AG08396 (cell line): ENCODE results near the gene RWDD1.
A peak's percentile ranks its signal among the peaks of the same experiment; 100 is the strongest.
"Not testable (repeated sequence)": the region's sequence is repeated elsewhere in the genome, so short reads cannot be mapped to it uniquely, and the experiment has no call there.

Source experiments
- DNase-seq: peaks from one replicate; pipeline ENCODE4 v3.0.0; 2012; ENCODE audit warnings: low spot score, mixed read lengths

The RWDD1 gene

DNA sequence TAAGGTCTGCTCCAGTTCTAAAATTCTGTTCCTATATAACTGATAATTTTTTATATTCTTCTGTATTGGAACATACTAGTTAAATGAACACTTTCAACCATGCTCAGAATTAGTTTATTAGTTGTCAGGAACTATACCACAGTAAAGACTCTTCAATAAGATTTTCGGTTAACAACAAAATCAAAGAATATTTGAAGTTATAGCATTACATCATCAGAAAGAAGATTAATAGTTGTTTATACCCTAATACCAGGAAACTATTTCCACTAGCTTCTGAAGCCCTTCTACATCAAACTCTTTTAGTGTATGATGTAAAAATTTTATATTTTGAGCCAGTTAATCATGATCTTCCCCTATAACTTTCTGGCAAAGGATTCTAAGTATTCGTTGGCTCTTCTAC, 11.2 kb upstream of the RWDD1 start:
- no peak for DNase-seq

DNA sequence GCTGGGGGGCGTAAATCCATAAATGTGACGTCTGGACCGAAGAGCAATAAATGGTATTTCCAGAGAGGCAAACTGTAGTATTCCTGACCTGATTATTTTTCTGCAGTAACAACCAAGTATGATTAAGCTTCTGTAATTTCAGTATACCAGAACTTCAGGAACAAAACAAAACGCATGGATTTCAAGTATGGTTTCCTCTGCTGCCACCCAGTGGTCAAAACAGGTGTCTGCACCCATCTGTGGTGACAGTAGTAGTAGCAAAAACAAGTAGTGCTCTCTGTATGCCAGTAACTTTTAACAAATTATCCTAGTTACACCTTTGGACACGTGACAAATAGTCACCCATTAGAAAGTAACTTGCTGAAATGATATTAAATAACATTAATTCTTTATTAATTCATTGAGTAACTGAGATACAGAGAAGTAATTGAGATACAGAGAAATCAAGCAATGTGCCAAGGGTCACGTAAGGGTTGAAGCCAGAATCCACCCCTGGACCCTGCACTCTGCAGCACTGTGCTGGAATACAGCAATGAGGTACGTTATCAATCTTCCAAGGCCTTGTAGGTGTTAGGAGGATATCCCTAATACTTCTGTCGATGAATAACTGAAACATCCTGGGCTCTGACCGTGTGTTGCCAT, 9.8 kb upstream of the RWDD1 start:
- DNase-seq = peak; percentile 57

DNA sequence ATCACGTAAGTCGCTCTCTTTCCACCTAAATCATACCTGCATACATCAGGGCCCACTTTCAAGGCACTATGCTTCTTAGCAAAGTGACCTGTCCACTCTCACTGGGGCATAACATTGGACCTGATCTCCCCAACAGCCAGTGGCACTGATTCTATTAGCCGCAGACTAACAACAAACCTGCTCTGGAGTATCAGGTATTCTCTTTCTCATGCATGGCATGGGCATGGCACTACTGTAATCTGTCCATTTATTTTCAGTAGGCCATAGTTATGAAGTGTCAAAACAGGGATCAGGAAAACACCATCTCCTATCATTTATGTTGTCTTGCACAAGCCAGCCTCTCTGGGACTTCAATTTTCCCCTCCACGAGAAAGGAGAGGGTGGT, 9.3 kb upstream of the RWDD1 start:
- DNase-seq = no peak

DNA sequence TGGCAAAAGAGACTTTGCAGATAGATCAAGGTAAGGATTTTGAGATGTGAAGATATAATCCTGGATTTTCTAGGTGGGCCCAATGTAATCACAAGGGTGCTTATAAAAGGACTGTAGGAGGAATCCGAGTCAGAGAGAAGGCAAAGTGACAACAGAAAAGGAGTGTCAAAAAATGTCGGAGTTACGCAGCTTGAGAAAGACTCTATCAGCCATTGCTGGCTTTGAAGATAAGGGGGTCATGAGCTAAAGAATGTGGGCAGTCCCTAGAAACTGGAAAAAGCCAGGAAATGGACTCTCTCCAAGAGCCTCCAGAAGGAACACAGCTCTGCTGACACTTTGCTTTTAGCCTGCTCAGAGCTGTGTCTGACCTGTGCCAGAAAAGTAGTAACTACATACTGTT, 8.7 kb upstream of the RWDD1 start:
- no peak for DNase-seq

DNA sequence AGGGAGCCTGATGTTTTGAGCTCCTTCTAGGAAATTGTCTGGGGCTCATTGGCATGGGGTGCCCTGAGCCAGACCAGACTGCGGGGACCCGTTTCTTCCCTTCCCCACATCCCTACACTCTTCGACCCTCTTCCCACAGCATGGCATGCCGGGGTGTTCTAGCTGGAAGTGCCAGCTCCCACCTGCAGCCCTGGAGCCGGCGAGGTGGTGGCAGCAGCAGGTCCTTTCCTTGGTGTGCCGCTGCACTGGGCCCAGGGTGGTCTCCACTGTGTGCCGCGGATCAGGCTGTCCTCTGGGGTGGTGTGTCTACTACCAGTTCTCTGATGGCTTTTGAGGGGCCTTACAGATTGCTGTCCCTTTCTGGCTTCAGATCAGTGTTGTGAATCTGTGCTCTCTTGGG, 7.5 kb upstream of the RWDD1 start:
- DNase-seq = no peak

DNA sequence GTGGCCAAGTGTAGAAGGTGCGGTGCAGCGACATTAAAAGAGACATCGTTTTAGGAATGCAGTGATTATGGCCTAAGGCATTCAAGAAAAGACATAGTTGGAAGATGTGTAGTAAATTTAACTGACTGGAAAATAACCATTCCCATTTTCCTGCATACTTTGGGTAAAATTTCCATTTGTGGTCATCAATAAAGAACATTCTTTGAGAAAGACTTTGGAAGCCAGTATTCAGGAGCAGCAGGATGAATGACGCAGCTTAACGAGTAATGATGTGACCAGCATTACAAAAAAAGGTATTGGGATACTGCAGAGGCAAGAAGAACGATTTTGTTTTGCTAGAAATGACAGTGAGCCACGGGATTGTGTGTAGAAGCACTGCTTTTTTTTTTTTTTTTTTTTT, 7.0 kb upstream of the RWDD1 start:
- no peak for DNase-seq

DNA sequence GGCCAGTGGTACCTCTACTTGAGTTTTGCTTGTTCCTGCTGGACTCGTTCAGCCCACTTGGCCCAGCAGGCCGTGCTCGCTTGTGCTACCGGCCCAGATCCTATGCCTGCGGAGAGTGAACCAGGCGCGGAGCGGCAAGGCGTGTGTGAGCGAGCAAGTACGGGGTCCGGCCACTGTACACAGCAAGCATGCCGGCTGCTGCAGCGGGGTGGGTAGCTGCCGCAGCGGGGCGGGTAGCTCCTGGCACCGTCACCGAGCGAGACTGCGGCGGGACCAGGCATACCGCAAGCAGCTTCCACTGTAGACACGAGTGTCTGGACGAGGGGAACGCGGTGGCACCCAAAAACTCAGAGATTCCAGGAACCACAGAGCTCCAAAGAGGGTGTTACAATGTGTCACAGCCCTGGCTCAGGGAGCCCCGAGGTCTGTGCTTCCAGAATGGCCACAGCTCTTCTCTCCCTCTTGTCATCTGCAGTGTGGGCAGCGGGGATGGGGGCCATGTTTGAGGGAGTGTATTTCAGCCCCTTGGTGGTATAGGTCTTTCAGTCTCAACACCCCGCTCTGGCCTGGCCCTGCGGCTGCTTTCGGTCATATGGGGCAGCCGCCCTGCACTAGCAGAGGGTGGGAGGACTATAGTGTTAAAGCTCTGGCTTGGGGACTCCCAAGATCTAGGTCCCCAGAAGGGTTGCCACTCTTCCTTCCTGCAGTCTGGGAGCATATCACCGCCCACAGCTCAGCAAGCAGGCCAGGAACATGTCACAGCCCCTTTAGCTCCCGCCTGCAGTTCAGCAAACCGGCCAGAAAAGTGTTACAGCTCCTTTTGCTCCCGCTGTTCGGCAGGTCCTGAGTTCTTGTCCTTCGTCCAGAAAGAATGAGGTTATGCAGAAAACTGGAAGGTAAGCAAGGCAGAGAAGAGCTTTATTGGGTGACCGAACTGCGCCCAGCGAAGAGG, 6.1 kb upstream of the RWDD1 start:
- DNase-seq = no peak

DNA sequence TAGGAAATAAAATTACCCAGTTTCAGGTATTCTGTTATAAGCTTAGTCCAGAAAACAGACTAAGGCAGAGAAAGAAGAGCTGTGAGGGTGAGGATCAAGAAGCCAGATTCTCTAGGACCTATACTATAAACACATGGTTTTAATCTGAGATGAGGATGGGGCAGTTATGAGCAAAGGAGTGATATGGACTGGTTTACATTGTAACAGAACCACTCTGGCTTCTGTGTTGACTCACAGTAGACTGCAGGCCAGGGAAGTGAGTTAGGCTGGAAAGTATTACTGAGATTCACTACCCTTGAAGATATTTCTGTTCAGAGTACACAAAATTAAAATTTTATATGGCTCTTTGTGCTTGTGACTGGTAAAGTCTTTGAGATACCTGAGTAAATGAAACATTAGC, 3.2 kb upstream of the RWDD1 start:
- peak; percentile 37 for DNase-seq

DNA sequence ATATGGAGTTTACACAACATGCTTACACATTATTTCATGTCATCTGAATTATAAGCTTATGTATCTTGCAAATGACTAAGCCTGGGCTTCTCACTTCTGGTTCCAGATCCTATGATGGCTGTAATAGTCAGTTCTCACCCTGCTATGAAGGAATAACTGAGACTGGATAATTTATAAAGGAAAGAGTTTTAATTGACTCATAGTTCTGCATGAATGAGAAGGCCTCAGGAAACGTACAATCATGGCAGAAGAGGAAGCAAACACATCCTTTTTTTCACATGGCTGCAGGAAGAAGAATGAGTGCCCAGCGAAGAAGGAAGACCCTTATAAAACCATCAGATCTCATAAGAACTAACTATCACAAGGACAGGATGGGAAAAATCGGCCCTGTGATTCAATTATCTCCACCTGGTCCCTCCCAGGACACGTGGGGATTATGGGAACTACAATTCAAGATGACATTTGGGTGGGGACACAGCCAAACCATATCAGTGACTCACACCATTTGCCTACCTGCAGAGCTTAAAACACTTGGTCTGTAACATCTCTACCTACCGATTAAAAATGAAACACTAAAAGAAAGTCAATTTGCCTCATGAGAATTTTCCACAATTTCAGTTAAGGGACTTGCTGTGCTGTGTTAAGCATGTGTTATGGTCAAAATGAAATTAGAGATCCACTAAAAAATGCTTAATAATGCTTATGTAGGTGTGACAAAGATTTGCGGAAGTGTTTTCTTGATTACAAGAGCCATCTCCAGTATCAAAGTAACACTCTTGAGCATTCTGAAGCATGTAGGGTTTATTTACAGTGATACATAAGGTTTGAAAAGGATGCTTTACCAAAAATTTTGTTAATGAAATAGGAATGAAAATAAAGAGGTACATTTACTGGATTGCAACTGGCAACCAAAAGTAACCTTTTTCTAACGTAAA, 2.2 kb upstream of the RWDD1 start:
- DNase-seq = no peak

DNA sequence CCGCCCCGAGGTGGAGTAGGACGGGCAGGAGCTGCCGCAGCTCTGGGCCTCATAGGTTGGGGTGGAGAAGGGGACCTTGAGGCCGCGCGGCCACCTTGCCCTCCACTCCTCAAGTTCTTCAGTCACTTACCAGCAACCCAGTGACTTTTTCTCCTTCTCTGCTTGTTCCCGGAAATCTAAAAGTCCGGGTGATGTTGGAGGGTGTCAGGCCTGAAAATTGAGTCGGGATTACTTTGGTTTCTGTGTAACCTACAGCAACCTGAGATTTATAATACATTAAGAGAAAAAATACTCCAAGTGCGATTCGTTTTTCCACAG, 338 bp downstream of the RWDD1 start:
- DNase-seq = no peak

DNA sequence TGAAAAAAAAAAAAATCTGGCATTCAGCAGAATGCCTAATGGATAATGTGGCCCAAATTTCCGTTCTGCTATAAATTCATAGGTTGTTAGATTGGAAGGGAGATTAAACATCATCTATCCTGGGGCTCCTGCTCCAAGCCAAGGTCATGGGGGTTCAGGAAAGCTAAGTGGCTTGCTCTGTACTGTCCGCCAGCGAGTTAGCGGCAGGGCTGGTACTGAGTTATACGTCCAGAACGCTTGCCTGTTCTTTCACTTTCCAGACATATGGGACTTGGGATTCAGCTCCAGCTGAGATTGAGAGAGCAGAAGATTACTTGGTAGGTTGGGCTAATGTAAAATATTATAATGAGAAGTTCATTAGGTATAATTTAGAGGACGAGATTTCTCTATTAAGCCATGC, 858 bp downstream of the RWDD1 start:
- DNase-seq = peak; percentile 55

DNA sequence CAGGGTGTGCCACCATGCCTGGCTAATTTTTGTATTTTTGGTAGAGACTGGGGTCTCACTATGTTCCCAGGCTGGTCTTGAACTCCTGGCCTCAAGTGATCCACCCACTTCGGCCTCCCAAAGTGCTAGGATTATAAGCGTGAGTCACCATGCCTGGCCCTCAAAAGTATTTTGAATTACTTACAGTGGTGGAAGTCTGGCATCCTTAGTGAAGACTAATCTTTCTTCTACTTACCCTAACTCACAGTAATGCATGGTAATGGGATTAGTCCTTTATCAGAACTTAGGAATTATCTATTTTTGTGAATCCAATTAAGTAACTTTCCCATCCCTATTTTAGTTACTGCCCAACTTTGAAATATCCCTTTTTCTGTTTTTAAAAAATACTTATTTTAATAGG, 3.9 kb downstream of the RWDD1 start:
- DNase-seq = no peak

DNA sequence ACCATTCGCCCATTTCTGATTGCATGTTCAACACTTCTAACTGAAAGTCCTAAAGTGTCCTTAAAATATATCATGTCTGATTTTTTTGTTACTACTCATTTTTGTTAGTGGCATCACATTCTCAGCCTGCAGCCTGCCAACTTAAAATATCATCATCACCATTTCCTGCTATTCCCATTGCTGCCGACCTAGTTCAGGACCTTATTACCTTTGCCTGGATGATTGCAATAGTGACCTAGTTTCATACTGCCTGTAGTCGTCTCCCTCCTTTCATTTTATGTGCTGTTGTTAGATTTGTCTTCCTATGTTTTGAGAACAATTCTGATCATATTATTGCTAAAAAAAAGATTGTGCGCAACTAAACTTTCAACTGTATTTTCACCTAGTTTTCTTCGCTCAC, 6.2 kb downstream of the RWDD1 start:
- DNase-seq = no peak

DNA sequence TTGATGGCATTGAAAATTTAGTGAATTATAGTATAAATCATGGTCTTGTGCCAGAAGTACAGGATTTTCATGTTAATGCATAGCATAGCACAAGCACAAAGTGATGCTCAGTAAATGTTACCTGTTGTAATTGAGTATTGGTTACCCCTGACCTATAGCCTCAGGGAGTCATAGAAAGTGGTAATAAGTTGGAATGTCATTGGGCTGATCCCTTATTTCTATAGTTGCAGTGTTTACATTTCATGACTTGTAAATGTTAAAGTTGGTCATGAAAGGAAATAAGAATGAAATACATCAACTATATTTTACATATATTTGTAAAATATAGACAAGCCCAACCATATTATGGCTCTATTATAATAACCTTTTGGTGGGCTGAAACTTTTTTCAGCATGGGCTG, 7.0 kb downstream of the RWDD1 start:
- DNase-seq = no peak

DNA sequence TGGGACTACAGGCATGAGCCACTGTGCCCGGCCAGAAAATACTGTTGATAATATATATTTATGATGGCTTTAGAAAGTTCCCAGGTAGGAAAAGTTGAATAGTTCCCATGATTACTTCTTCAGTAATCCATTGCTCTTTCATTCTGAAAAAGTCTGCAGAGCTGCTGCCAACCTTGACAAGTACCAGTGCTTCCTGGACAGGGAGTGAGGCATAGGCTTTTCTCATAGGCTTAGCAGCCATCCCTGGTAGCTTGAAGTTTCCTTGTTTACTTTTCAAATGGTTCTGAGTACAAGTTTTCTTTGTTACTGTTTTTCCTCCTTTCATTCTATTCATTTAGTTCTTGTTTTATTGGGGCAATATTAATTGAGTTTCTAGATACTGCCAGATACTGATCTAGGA, 7.8 kb downstream of the RWDD1 start:
- DNase-seq = no peak

DNA sequence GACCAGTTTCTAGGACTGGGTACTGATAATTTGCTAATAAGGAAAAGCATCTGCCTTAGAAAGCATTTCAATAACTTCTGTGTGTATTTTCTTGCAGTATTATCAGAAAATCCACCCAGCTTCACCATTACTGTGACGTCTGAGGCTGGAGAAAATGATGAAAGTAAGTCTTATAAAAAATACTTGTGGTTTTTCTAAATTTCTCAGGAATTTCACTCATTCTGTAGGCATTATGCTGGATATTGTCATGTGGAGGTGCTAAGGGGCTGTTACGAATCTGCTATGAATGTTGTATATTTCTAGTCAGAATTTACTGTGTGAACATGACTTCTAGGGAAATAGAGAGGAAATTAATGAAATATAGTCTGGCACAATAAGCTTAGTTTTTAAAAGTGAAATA, 8.9 kb downstream of the RWDD1 start:
- no peak for DNase-seq

DNA sequence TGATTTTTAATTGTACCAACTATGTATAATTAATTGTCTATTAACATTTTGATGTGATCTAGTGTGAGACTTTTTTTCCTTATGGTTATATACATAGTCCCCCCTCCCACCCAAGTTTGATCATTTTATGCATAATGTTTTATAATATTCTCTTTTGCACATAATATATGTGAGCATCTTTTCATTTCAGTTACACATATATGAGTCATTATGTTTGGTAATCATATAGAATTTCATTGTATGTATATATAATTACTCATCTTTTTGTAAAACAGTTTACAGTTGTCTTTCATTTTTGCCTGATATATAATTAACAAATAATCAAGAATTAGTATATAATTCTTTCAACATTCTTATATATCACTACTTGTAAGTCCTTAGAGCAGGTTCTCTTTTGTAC, 15.0 kb downstream of the RWDD1 start:
- DNase-seq = no peak

DNA sequence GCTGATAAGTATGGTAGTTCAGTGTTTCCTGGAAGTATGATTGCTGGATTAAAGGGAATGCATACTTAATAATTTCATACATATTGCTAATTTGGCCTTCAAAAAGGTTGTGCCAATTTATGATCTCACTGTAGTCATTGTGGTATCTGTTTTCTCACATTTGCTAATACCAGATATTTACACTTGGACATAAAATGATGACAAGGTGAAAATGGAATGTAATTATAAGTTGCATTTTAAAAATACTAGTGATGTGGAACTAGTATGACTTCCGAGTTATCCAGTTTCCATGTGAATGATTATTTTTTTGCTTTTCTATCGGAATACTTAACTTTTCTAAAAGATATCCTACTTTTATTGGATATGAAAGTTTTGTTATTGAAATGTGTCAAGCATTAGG, 15.4 kb downstream of the RWDD1 start:
- no peak for DNase-seq

DNA sequence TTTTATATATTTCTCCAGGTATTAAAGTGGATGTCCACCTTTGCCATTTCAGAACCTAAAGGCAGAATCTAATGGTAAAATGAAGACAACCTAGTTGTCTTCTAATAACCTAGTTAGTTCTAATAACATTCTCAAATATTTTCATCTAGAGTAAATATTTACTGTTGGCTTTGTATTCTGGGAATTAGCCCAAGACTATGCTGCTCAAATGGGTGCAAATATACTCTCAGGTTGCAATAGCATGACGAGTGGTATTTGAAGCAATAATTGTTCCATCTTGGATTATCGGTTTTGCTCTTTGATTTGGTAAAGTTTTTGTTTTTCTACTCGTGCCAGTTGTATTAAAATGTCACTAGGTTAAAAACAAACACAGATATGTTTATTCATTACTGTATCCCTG, 23.9 kb downstream of the RWDD1 start:
- DNase-seq = no peak

DNA sequence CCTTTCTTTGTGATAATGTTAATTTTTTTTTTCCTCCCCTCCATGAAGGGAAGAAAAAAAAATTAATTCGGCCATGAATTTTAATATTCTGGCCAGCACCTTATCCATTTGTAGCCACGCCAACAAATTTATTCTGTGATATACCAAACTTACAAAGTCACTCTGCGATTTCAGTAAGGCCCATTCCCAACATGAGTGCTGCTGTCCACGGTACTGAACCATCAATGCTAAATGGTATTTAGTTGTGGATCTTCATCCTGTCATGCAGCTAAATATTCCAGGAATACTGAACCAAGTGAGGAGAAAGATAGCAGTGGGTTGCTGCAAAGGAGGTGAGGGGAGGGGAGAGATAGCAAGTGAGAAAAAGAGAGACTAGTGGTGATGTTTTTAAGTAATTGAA, 25.5 kb downstream of the RWDD1 start:
- no peak for DNase-seq

DNA sequence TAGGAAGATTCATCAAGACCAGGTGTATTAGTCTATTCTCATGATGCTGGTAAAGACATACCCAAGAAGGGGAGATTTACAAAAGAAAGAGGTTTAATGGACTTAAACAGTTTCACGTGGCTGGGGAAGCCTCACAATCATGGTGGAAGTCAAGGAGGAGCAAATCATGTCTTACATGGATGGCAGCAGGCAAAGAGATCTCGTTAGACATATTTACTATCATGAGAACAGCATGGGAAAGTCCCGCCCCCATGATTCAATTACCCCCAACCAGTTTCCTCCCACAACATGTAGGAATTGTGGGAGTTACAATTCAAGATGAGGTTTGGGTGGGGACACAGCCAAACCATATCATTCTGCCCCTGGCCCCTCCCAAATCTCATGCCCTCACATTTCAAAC, 32.6 kb downstream of the RWDD1 start:
- not testable (repeated sequence) for DNase-seq

DNA sequence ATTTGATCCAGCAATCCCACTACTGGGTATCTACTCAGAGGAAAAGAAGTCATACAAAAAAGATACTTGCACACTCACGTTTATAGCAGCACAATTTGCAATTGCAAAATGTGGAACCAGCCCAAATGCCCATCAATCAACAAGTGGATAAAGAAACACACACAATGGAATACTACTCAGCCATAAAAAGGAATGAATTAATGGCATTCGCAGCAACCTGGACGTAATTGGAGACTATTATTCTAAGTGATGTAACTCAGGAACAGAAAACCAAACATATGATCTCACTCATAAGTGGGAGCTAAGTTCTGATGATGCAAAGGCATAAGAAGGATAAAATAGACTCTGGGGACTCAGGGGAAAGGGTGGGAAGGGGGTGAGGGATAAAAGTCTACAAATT, 33.6 kb downstream of the RWDD1 start:
- DNase-seq = not testable (repeated sequence)

DNA sequence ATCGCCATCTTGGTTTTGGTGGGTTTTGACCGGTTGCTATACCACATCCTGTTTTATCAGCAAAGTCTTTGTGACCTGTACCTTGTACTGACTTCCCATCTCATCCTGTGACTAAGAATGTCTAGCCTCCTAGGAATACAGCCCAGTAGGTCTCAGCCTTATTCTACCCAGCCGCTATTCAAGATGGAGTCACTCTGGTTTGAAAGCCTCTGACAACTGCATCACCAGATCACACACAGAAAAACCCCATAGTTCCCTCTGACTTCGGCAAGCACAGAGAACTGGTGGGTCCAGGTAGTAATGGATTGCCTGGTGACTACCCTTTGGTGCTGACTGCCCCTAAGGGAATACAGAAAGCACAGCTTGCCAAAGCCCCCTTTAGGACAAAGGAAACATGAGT, 34.6 kb downstream of the RWDD1 start:
- no peak for DNase-seq
